ENCODE data around the gene EIF3D. TPM values are rescaled to one million over a fixed set of nuclear protein-coding genes. Genes with fewer than 3 reads are reported as not detected.

Gene EIF3D
- total RNA-seq, 3 donors from 2014 or later (not counting 1 experiment from before 2014, with no cell fraction given) = 205 to 251 (median 215) TPM

- no peaks in the 10 kb centered on the region for H3K9me3 Mint-ChIP-seq
- peaks cover 40% of the 10 kb centered on the region for H3K36me3 Mint-ChIP-seq
- WGBS (ENCODE audit: insufficient coverage) = 76% methylated on average over 17 of the region's 17 CpGs
- H3K4me3 ChIP-seq (ENCODE audit: low read length) = no peak overlapping the region
- H3K27me3 ChIP-seq (ENCODE audit: control insufficient read depth, insufficient read depth, low read length) = no peaks in the 10 kb centered on the region
- H3K4me3 Mint-ChIP-seq = no peak overlapping the region
- peak; percentile 47 for TF ChIP-seq CTCF (IDR thresholded peaks at IDR 0.05)
- H3K27ac Mint-ChIP-seq = peak overlapping the region; percentile 65 to 68
- peak in 1 of 2 donors; percentile 63 for DNase-seq
- H3K27ac ChIP-seq (ENCODE audit: low read length) = no peak overlapping the region
- intact Hi-C loops (cut with micrococcal nuclease) = no loop called here
- no peaks in the 10 kb centered on the region for H3K9me3 ChIP-seq (ENCODE audit: control insufficient read depth, insufficient read depth, low read length)
- H3K36me3 ChIP-seq (ENCODE audit: control insufficient read depth, insufficient read depth, low read length) = peaks cover 51% of the 10 kb centered on the region
- no peak for ATAC-seq
- no peaks in the 10 kb centered on the region for H3K27me3 Mint-ChIP-seq (ENCODE audit: low read depth in 2 of 2)
- H3K4me1 Mint-ChIP-seq = peaks cover 8 to 20% of the 10 kb centered on the region in 2 donors
- H3K4me1 ChIP-seq (ENCODE audit: control insufficient read depth, insufficient read depth, low read length) = peaks cover 11% of the 10 kb centered on the region
These were observed 17.7 kb downstream of the EIF3D start for GRCh38 chr22:36510966-36511881.

DNA sequence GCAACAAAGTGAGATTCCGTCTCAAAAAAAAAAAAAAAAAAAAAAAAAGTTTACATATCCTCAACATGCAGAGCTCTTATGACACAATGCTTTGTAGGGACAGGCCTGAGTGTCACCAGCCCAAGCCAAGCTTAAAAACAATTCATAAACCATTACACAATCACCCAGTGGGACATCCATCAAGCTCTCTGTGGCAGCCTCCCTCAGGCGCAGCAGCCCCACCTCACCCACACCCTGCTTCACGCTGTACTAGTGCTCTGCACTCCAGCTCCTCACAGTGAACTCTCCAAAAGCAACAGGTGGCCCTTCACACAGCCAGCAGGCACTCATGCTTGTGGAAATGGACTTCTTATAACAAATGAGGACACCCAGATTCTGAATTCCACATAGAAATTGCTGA is 18.6 kb downstream of the EIF3D start:
- Mint-ChIP-seq H3K27ac (peak overlapping the region in 1 of 2 donors; percentile 65), H3K27me3 (ENCODE audit: low read depth in 2 of 2) (no peaks in the 10 kb centered on the region), H3K36me3 (peaks cover 32% of the 10 kb centered on the region), H3K4me1 (peaks cover 8 to 20% of the 10 kb centered on the region in 2 donors), H3K4me3 (no peak overlapping the region), H3K9me3 (no peaks in the 10 kb centered on the region)
- H3K4me3 ChIP-seq (ENCODE audit: low read length) = no peak overlapping the region
- no peak for DNase-seq
- H3K4me1 ChIP-seq (ENCODE audit: control insufficient read depth, insufficient read depth, low read length) = peaks cover 16% of the 10 kb centered on the region
- H3K36me3 ChIP-seq (ENCODE audit: control insufficient read depth, insufficient read depth, low read length) = peaks cover 43% of the 10 kb centered on the region
- no peaks in the 10 kb centered on the region for H3K9me3 ChIP-seq (ENCODE audit: control insufficient read depth, insufficient read depth, low read length)
- intact Hi-C loops (cut with micrococcal nuclease) = no loop called here
- TF ChIP-seq CTCF (IDR thresholded peaks at IDR 0.05) = no peak
- ATAC-seq = no peak
- 98% methylated on average over 2 of the region's 3 CpGs for WGBS (ENCODE audit: insufficient coverage)
- H3K27ac ChIP-seq (ENCODE audit: low read length) = no peak overlapping the region
- H3K27me3 ChIP-seq (ENCODE audit: control insufficient read depth, insufficient read depth, low read length) = no peaks in the 10 kb centered on the region

- Mint-ChIP-seq H3K4me1 (peaks cover 8 to 17% of the 10 kb centered on the region in 2 donors), H3K27me3 (ENCODE audit: low read depth in 2 of 2) (no peaks in the 10 kb centered on the region), H3K4me3 (peak overlapping the region; percentile 83), H3K9me3 (no peaks in the 10 kb centered on the region), H3K36me3 (peaks cover 13% of the 10 kb centered on the region), H3K27ac (peak overlapping the region; percentile 6 to 79)
- WGBS (ENCODE audit: insufficient coverage) = 94% methylated on average over 6 of the region's 6 CpGs
- Histone ChIP-seq H3K27me3 (ENCODE audit: control insufficient read depth, insufficient read depth, low read length) (no peaks in the 10 kb centered on the region), H3K4me1 (ENCODE audit: control insufficient read depth, insufficient read depth, low read length) (peaks cover 16% of the 10 kb centered on the region), H3K9me3 (ENCODE audit: control insufficient read depth, insufficient read depth, low read length) (no peaks in the 10 kb centered on the region), H3K36me3 (ENCODE audit: control insufficient read depth, insufficient read depth, low read length) (peaks cover 21% of the 10 kb centered on the region), H3K4me3 (ENCODE audit: low read length) (peak overlapping the region; percentile 43), H3K27ac (ENCODE audit: low read length) (no peak overlapping the region)
- no peak for TF ChIP-seq CTCF (IDR thresholded peaks at IDR 0.05)
- DNase-seq (no peak), ATAC-seq (no peak)
- intact Hi-C loops (cut with micrococcal nuclease) = loop anchor here (1.0 kb wide), 1 partner anchor 22 kb away; the partner anchor contains the start of gene EIF3D
These were observed 21.4 kb downstream of the EIF3D start for GRCh38 chr22:36507518-36508010.
